NB4 (cell line): ENCODE measurements around the gene PRUNE2.

Experiments used
- DNase-seq: peaks from one replicate; pipeline ENCODE4 v3.0.0; 2010; ENCODE audit warnings: low read depth
- H3K4me3 ChIP-seq: one replicate; pipeline ENCODE4 v1.5.1; 2011; ENCODE audit warnings: mild to moderate bottlenecking, low read depth, low read length, moderate library complexity
- CTCF ChIP-seq: IDR thresholded peaks from one replicate; pipeline ENCODE4 v1.5.1; 2012; ENCODE audit warnings: low read depth, low read length
- MAX ChIP-seq: IDR thresholded peaks from 2 replicates; pipeline ENCODE4 v1.6.1; 2011; ENCODE audit warnings: low read depth, low read length
- MYC ChIP-seq: IDR thresholded peaks from 2 replicates; pipeline ENCODE4 v1.6.1; 2011; ENCODE audit warnings: low read depth, low read length
- POLR2A ChIP-seq: IDR thresholded peaks from 2 replicates; pipeline ENCODE4 v1.6.1; 2011; ENCODE audit warnings: mild to moderate bottlenecking; ENCODE audit not compliant: insufficient read length; ENCODE audit errors: extremely low read depth

The PRUNE2 gene

GRCh38 chr9:76741524-76741923 is 164.4 kb downstream of the PRUNE2 start:
- no peak overlapping the region for H3K4me3 ChIP-seq
- DNase-seq: no peak
- no peak for TF ChIP-seq CTCF

GRCh38 chr9:76738402-76738801 is 167.5 kb downstream of the PRUNE2 start:
- DNase-seq: no peak
- no peak for TF ChIP-seq MAX
- no peak for TF ChIP-seq POLR2A
- no peak for TF ChIP-seq CTCF
- no peak for TF ChIP-seq MYC
- H3K4me3 ChIP-seq: no peak overlapping the region

GRCh38 chr9:76737154-76737902 is 168.6 kb downstream of the PRUNE2 start:
- DNase-seq: no peak
- no peak for TF ChIP-seq MYC
- no peak for TF ChIP-seq CTCF
- TF ChIP-seq POLR2A: no peak
- no peak for TF ChIP-seq MAX
- H3K4me3 ChIP-seq: no peak overlapping the region

GRCh38 chr9:76734716-76735115 is 171.2 kb downstream of the PRUNE2 start:
- no peak overlapping the region for H3K4me3 ChIP-seq
- TF ChIP-seq MAX (no peak), POLR2A (no peak), CTCF (no peak), MYC (no peak)
- no peak for DNase-seq

GRCh38 chr9:76733096-76733495 is 172.8 kb downstream of the PRUNE2 start:
- DNase-seq: no peak
- no peak for TF ChIP-seq MYC
- TF ChIP-seq CTCF: no peak
- TF ChIP-seq POLR2A: no peak
- no peak for TF ChIP-seq MAX
- no peak overlapping the region for H3K4me3 ChIP-seq

- DNase-seq: no peak
- no peak for TF ChIP-seq MAX
- no peak overlapping the region for H3K4me3 ChIP-seq
These were observed 173.5 kb downstream of the PRUNE2 start for GRCh38 chr9:76732341-76732958.
